ENCODE data around the gene KSR1. TPM values are rescaled to one million over a fixed set of nuclear protein-coding genes. Genes with fewer than 3 reads are reported as not detected.

The KSR1 gene
- total and polyA plus RNA-seq, 9 of the 15 experiments (the other 6 are each of a cell fraction or from before 2014, with no cell fraction given) = 1.4 to 51.7 (median 18.4) TPM

DNA sequence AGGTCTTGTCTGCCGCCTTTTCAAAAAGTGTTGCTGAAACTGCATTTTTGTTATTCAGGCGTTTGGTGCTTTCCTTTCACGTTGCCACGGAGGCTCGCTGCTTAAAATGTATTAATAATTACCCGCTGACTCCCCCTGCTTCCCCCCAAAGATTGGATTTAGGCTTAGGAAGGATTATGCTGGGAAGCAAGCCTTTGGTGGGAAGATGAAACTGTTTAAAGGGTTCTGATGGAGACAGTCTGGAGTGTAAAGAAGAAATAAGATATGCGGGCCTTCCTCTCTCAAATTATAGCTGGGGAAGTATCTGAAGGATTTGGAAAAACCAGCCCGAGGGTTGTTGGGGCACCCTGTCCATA, 1.1 kb downstream of the KSR1 start (continued):
- TF ChIP-seq PRPF4 (IDR thresholded peaks at IDR 0.05; ENCODE audit: insufficient read depth, low read depth, low read length, poor library complexity, severe bottlenecking) (no peak), DEAF1 (CRISPR knock-in tag; IDR thresholded peaks at IDR 0.05) (no peak)

GRCh38 chr17:27457731-27458523, 1.7 kb downstream of the KSR1 start:
- 6% methylated on average over 13 of the region's 14 CpGs for WGBS (ENCODE audit: insufficient coverage, low coverage, missing lambda C conversion rate)
- peak overlapping the region; percentile 86 for H3K4me2 ChIP-seq (ENCODE audit: insufficient read depth, low read length)
- peaks cover 64% of the 10 kb centered on the region for H3K79me2 ChIP-seq (ENCODE audit: control insufficient read depth, insufficient read depth, low read length)
- in situ Hi-C loops (cut with MboI) (no loop called here), intact Hi-C loops (cut with micrococcal nuclease) (loop anchor here (2.0 to 10.0 kb wide), 5 partner anchors 35 to 213 kb away; no protein-coding TSS in a partner anchor)
- DNase-seq (ENCODE audit: extremely low read depth in 1 of 4, low spot score in 3 of 4) (peak in 3 of 4 experiments; percentile 35 to 55 (median 54)), ATAC-seq (no peak), FAIRE-seq (no peak)
- H2AFZ ChIP-seq (ENCODE audit: low read depth, low read length) = 0 out of 2 replicates have a peak overlapping the region, but pooled peaks have one; percentile 0
- TSS peak; percentile 43 for BruUV-seq (replicated peaks)
- H3K27me3 ChIP-seq (ENCODE audit: control insufficient read depth in 2 of 2, insufficient read depth in 2 of 2, low read length in 2 of 2) = no peaks in the 10 kb centered on the region
- ChIA-PET POLR2A (interaction anchor here (0.6 to 5.4 kb wide), 17 partner anchors 9 to 370 kb away, joined by 3 to 40 read pairs (median 3); no protein-coding TSS in a partner anchor), CTCF (ENCODE audit: low intra/inter-chr PET ratio) (no interaction called here)
- peaks cover 54 to 55% of the 10 kb centered on the region in 2 experiments for H3K4me1 ChIP-seq (replicated peaks in 1 of 2; ENCODE audit: control insufficient read depth in 2 of 2, insufficient read depth in 2 of 2, low read length in 2 of 2)
- H3K9ac ChIP-seq (ENCODE audit: insufficient read depth in 1 of 2, low read depth in 2 of 2, low read length in 2 of 2) = peak overlapping the region; percentile 71 to 95
- H3K4me3 ChIP-seq = peak overlapping the region; percentile 88
- no peaks in the 10 kb centered on the region for H3K9me3 ChIP-seq (replicated peaks; ENCODE audit: control insufficient read depth, insufficient read depth, low read depth, low read length)
- H3K9me1 ChIP-seq (ENCODE audit: control insufficient read depth, insufficient read depth, low read length) = no peaks in the 10 kb centered on the region
- H4K20me1 ChIP-seq (replicated peaks; ENCODE audit: control insufficient read depth, insufficient read depth, low read length) = peaks cover 4% of the 10 kb centered on the region; the same call in 1 of the 2 replicates
- H3K36me3 ChIP-seq (ENCODE audit: control insufficient read depth, insufficient read depth, low read length) = peaks cover 11% of the 10 kb centered on the region; the same call in 1 of the 3 replicates
- H3K27ac ChIP-seq (ENCODE audit: extremely low read depth, low read depth, low read length) = peak overlapping the region; percentile 16; the same call in 2 of the 3 replicates
- TF ChIP-seq KDM5B (IDR thresholded peaks at IDR 0.05; ENCODE audit: insufficient replicate concordance, low read depth, low read length) (peak; percentile 73), ETV1 (tag; conservative IDR thresholded peaks at IDR 0.05; ENCODE audit: low read depth) (0 out of 2 replicates have a peak, but pooled peaks have one; percentile 30), CTCF (IDR thresholded peaks at IDR 0.05 in 2 of 3, conservative IDR thresholded peaks at IDR 0.05 in 1 of 3; ENCODE audit: insufficient read depth in 2 of 3, low read depth in 1 of 3, low read length in 3 of 3) (peak in 1 of 3 experiments; percentile 7; a peak in 1 of 6 replicates), TAF9B (IDR thresholded peaks at IDR 0.05; ENCODE audit: partially characterized antibody) (no peak), TBP (optimal IDR thresholded peaks at IDR 0.05; ENCODE audit: low read depth, low read length) (peak; percentile 71), POLR2G (IDR thresholded peaks at IDR 0.05; ENCODE audit: low read depth, low read length) (0 out of 2 replicates have a peak, but pooled peaks have one; percentile 8), PML (IDR thresholded peaks at IDR 0.05; ENCODE audit: low read length) (0 out of 2 replicates have a peak, but pooled peaks have one; percentile 11), MAX (CRISPR knock-in tag; IDR thresholded peaks at IDR 0.05) (no peak)
- TF ChIP-seq, protein P1, sequence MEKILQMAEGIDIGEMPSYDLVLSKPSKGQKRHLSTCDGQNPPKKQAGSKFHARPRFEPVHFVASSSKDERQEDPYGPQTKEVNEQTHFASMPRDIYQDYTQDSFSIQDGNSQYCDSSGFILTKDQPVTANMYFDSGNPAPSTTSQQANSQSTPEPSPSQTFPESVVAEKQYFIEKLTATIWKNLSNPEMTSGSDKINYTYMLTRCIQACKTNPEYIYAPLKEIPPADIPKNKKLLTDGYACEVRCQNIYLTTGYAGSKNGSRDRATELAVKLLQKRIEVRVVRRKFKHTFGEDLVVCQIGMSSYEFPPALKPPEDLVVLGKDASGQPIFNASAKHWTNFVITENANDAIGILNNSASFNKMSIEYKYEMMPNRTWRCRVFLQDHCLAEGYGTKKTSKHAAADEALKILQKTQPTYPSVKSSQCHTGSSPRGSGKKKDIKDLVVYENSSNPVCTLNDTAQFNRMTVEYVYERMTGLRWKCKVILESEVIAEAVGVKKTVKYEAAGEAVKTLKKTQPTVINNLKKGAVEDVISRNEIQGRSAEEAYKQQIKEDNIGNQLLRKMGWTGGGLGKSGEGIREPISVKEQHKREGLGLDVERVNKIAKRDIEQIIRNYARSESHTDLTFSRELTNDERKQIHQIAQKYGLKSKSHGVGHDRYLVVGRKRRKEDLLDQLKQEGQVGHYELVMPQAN (IDR thresholded peaks at IDR 0.05; ENCODE audit: borderline replicate concordance) = 0 out of 2 replicates have a peak, but pooled peaks have one; percentile 42
